Diencephalon (tissue), 1 donor: Measurements from ENCODE around the gene DNAAF3. TPM values are rescaled to one million over a fixed set of nuclear protein-coding genes. Genes with fewer than 3 reads are reported as not detected.

Experiments used
- small RNA-seq: library from RNA; depleted of rRNA; stranded (forward); fragments of <200 nt; gene quantifications from one replicate; pipeline ENCODE3, GENCODE V24; 2014
- total RNA-seq: library from RNA; depleted of rRNA; stranded (reverse); fragments of >200 nt; gene quantifications from one replicate; pipeline ENCODE4 v1.2.3, GENCODE V29; 2014

The DNAAF3 gene
- 3.9 TPM for total RNA-seq

GRCh38 chr19:55166530-55167268 lies at the start of gene DNAAF3:
Gene DNAAF3 (minus strand): TSS chr19:55166613. CDS start chr19:55166413, 200 bp downstream.

GRCh38 chr19:55208880-55209692 lies 42.7 kb upstream of the DNAAF3 start, which contains the start of gene PTPRH:
Gene PTPRH (minus strand): TSS chr19:55209501. CDS start chr19:55209433, 68 bp downstream.

DNA sequence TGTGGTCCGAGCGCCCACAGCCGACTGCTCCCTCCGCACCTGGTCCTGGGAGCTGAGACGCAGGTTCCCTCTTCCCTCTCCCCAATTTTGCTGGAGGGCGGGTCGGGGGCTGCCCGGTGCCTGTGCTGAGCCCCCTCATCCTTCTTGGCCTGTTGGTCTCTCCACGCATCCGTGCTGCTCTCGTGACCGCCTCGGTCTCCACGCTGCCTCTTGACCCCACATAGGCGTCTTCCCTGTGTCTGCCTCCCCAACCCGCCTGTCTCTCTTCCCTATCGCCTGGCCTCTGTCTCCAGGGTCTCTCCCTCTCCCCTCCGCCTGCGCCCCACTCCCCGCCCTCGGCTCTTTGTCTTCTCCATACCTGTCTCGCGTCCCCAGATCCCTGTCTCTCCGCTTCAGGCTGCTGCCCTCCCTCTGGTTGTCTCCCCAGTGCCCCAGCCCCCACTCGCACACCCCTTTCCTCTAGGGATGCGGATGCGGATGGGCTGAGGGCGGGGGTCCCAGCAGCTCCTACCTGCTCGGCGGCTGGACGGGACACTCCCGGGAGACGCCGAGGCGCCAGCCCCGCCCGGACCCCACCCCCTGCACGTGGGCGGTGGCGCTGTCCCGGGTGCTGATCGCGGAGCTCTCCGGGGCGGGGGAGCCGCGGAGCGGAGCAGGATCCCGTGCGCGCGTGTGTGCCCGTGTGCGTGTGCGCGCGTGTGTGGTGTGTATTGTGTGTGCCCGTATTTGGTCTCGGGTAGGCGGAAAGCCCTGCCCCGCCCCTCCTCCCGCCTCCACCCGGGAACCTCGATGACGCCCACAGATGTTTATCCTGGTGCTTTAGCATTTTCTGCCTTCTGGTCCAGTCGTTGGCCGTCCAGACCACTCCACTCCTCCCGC lies 13.4 kb upstream of the DNAAF3 start, which contains the start of gene SYT5:
SYT5 (minus strand) TSS at position 684 of the 879 bp plus-strand sequence. CDS start 1,248 bp downstream, outside the sequence.

DNA sequence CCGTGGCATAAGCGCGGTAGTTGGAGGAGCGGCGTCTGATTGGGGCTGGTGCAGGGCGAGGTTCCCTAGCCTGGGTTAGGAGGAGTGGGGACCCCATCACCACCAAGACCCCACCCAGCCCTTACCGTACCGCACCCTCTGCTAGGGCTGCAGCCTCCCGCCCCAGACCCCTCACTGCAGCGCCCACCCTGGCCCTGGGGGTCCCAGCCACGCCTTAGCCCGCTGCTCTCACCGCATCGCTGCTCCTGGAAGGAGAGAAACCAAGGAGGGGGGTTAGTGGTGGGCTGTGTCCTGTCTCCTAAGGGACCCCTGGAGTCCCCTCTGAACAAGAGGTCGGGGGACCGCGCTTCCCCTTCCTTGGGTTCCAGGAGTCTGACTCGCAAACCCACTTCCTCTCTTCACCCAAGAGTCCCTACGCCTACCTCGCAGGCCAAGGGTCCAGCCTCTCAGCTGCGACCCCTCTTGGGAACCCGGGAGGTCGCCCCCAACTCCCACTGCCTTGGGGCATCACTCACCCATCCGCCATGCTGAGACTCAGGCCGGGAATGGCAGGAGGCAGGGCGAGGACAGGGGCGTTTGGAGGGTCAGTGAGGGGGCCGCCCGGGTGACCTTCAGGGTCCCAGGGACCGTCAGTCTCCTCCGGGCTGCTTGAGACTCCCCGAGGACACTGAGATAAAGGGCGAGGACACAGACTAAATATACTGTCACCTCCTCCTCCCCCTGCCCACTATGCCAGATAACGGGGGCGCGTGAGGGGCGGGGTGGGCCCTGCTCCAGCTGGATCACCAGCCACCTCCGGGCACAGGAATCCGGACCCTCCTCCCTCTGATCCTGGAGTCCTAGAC lies 9.1 kb downstream of the DNAAF3 start, which contains the start of gene TNNI3:
TNNI3 (minus strand) TSS at position 669 of the 845 bp plus-strand sequence; CDS start at position 526, 143 bp downstream.

GRCh38 chr19:55149078-55150003 lies 17.1 kb downstream of the DNAAF3 start, which contains the start of gene TNNT1:
Gene TNNT1 (minus strand): TSS chr19:55149206. CDS start chr19:55147157, 2,049 bp downstream.

DNA sequence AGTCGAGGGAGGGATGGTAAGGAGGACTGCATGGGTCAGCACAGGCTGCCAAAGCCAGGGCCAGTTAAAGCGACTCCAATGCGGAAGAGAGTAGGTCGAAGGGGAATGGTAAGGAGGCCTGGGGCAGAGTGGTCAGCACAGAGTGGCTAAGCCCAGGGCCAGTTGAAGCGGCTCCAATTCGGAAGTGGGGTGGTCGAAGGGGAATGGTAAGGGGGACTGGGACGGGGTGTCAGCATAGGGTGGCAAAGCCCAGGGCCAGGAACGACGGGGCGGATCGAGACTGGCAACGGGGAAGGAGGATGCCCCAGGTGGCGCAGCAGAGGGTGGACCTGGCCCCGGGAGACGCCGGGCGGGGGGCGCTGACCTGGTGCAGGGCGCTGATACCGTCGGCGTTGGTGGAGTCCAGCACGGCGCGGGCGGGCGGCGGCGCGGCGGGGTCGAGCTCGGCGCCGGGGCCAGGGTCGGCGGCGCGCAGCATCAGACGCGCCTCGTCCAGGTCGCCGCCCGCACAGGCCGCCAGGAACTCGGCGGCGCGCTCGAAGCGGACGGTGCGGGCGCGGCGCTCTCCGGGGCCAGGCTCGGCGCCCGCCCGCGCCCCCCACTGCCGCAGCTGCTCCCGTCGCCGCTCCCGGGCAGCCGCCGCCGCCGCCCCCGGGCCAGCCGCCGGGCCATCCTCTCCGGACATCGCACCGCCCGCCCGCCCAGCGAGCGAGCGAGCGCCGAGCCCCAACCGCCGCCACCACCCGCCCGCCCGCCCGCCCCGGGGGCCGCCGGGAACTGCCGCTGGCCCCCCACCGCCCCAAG lies 49.4 kb downstream of the DNAAF3 start, which contains the start of gene PPP1R12C:
PPP1R12C (minus strand) TSS at position 779 of the 804 bp plus-strand sequence; CDS start at position 685, 94 bp downstream.

Small RNA genes lying within 50 kb of the gene (small RNA-seq; reads per million reads assigned to genes)
- not detected for gene MIR7975
- not detected for gene RF01210

Other genes starting within 250 kb of the DNAAF3 start
- gene NLRP7, start 219.1 kb downstream of the DNAAF3 start, total RNA-seq: not detected
- 12.7 TPM for gene NLRP2, start 200.2 kb downstream of the DNAAF3 start, total RNA-seq
- 0.23 TPM for gene GP6, start 128.3 kb downstream of the DNAAF3 start, total RNA-seq
- gene RDH13, start 103.5 kb downstream of the DNAAF3 start, total RNA-seq: 30.4 TPM
- 2.1 TPM for gene EPS8L1, start 90.7 kb downstream of the DNAAF3 start, total RNA-seq
- gene PPP1R12C, start 49.0 kb downstream of the DNAAF3 start, total RNA-seq: 16.1 TPM
- 20.5 TPM for gene TNNT1, start 17.4 kb downstream of the DNAAF3 start, total RNA-seq
- 3.5 TPM for gene TNNI3, start 8.9 kb downstream of the DNAAF3 start, total RNA-seq
- 67.4 TPM for gene SYT5, start 13.7 kb upstream of the DNAAF3 start, total RNA-seq
- 0.69 TPM for gene PTPRH, start 42.9 kb upstream of the DNAAF3 start, total RNA-seq
- 0.92 TPM for gene TMEM86B, start 62.1 kb upstream of the DNAAF3 start, total RNA-seq
- 23.1 TPM for gene PPP6R1, start 92.4 kb upstream of the DNAAF3 start, total RNA-seq
- 29.8 TPM for gene HSPBP1, start 113.5 kb upstream of the DNAAF3 start, total RNA-seq
- gene BRSK1, start 117.4 kb upstream of the DNAAF3 start, total RNA-seq: 111 TPM
- gene TMEM150B, start 158.7 kb upstream of the DNAAF3 start, total RNA-seq: not detected
- gene KMT5C, start 173.3 kb upstream of the DNAAF3 start, total RNA-seq: 11.3 TPM
- 0.92 TPM for gene COX6B2, start 188.1 kb upstream of the DNAAF3 start, total RNA-seq
- not detected for gene GARIN5B, start 196.6 kb upstream of the DNAAF3 start, total RNA-seq
- 0.23 TPM for gene IL11, start 203.8 kb upstream of the DNAAF3 start, total RNA-seq
- gene TMEM190, start 210.2 kb upstream of the DNAAF3 start, total RNA-seq: not detected
- not detected for gene TMEM238, start 217.7 kb upstream of the DNAAF3 start, total RNA-seq
- gene RPL28, start 219.3 kb upstream of the DNAAF3 start, total RNA-seq: 129 TPM
- 43.4 TPM for gene UBE2S, start 241.2 kb upstream of the DNAAF3 start, total RNA-seq